ENCODE measurements around the gene PNMA8B.

DNA sequence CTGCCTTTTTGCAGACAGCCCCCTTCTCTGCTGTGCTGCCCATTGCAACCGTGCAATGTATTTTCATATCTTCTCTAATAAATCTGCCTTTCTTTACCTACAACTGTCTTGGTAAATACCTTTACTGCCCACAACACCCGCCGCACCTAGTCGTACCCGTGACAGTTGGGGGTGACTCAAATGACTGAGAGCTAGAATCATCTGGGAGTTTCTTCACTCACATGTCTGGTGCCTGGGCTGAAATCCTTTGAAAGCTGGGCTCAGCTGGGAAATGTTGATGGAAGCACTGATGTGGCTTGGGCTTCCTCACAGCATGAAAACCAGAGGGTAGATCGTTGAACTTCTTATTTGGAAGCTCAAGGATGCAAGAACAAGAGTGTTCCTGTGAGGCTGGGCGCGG, 21.5 kb downstream of the PNMA8B start:
- TF ChIP-seq, protein P1, sequence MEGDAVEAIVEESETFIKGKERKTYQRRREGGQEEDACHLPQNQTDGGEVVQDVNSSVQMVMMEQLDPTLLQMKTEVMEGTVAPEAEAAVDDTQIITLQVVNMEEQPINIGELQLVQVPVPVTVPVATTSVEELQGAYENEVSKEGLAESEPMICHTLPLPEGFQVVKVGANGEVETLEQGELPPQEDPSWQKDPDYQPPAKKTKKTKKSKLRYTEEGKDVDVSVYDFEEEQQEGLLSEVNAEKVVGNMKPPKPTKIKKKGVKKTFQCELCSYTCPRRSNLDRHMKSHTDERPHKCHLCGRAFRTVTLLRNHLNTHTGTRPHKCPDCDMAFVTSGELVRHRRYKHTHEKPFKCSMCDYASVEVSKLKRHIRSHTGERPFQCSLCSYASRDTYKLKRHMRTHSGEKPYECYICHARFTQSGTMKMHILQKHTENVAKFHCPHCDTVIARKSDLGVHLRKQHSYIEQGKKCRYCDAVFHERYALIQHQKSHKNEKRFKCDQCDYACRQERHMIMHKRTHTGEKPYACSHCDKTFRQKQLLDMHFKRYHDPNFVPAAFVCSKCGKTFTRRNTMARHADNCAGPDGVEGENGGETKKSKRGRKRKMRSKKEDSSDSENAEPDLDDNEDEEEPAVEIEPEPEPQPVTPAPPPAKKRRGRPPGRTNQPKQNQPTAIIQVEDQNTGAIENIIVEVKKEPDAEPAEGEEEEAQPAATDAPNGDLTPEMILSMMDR (IDR thresholded peaks at IDR 0.05; ENCODE audit: poor library complexity, severe bottlenecking): no peak
- no peak for TF ChIP-seq EP300 (conservative IDR thresholded peaks at IDR 0.05; ENCODE audit: poor library complexity, severe bottlenecking)
- TF ChIP-seq RAD21 (conservative IDR thresholded peaks at IDR 0.05): no peak

All from neural cell (in vitro differentiated cells).